ENCODE data around the gene IL32. TPM values are rescaled to one million over a fixed set of nuclear protein-coding genes. Genes with fewer than 3 reads are reported as not detected.

The IL32 gene
- total and polyA plus RNA-seq, 12 donors, result 23.4 to 204 (median 47.0) TPM

DNA sequence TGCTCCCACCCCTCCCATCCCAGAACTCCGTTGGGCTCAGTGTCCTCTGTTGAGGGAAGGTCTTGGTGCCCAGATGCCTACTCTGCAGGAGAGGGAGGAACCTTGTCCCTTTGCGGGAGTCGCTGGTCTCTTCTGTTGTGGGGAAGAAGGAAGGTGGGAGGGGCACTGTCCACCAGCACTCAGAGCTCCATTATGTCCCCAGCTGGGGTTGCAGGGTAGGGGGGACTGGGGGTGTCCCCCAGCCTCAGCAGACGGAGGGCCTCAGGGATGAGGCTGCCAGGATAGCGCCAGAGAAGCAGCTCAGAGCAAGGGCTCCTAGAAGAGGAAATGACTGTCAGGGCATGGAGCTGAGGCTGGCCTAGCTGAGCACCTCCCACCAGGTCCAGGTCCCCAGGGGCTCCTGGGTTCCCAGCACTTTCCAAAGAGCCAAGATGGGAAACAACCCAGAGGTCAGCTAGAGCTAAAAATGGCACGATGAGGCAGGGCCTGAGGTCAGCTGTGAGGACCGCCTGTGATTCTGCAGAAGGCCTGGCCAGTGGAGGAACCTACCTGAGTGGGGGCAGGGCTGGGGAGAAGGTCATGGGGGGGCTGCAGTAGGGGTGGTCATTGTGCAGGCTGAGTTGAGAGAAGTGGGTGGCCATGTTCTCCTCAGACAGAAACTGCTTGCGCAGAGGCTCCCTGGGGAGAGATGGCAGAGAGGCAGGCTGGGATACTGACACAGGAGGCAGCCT lies 42.6 kb upstream of the IL32 start:
- Histone ChIP-seq H3K4me3 (peak overlapping the region; percentile 43 to 87 (median 74)), H3K9me3 (no peaks in the 10 kb centered on the region), H3K27ac (peak overlapping the region; percentile 22 to 100 (median 97)), H3K4me1 (peaks cover 23 to 68% (median 53%) of the 10 kb centered on the region in 9 donors), H3K36me3 (peaks cover 0 to 24% (median 17%) of the 10 kb centered on the region in 9 donors), H3K27me3 (peaks cover 2 to 17% (median 9%) of the 10 kb centered on the region in 7 donors)
- intact Hi-C loops (cut with DNase I), result no loop called here
- WGBS, 2 donors, result 26 to 36% methylated on average over 8 of the region's 8 CpGs
- DNase-seq, result peak in 1 of 2 donors; percentile 61
- peak in 7 of 8 donors; percentile 0 to 15 (median 2) for ATAC-seq
- TF ChIP-seq, protein P1, sequence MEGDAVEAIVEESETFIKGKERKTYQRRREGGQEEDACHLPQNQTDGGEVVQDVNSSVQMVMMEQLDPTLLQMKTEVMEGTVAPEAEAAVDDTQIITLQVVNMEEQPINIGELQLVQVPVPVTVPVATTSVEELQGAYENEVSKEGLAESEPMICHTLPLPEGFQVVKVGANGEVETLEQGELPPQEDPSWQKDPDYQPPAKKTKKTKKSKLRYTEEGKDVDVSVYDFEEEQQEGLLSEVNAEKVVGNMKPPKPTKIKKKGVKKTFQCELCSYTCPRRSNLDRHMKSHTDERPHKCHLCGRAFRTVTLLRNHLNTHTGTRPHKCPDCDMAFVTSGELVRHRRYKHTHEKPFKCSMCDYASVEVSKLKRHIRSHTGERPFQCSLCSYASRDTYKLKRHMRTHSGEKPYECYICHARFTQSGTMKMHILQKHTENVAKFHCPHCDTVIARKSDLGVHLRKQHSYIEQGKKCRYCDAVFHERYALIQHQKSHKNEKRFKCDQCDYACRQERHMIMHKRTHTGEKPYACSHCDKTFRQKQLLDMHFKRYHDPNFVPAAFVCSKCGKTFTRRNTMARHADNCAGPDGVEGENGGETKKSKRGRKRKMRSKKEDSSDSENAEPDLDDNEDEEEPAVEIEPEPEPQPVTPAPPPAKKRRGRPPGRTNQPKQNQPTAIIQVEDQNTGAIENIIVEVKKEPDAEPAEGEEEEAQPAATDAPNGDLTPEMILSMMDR (IDR thresholded peaks at IDR 0.05), result no peak

DNA sequence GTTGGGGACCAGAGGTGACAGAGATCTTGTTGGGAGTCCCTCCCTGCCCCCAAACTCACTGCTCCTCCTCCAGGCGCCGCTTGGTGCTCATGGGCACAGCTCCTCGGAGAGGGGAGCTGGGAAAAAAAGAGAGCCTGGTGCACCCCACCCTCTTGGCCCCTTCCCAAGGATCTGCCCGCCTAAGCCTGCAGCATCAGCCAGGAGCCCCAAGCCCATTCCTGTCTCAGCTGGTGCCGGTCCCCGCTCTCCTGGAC lies 42.1 kb upstream of the IL32 start:
- TF ChIP-seq, protein P1 (IDR thresholded peaks at IDR 0.05), result no peak
- peak in 5 of 8 donors; percentile 0 to 6 (median 1) for ATAC-seq
- H3K4me3 ChIP-seq, result peak overlapping the region; percentile 43 to 87 (median 74)
- peak in 1 of 2 donors; percentile 62 for DNase-seq
- H3K4me1 ChIP-seq, result peaks cover 23 to 68% (median 49%) of the 10 kb centered on the region in 9 donors
- 2 to 14% methylated on average over 4 to 6 of the region's 6 CpGs for WGBS, 2 donors
- H3K27me3 ChIP-seq, result peaks cover 0 to 12% (median 4%) of the 10 kb centered on the region in 7 donors
- H3K36me3 ChIP-seq, result peaks cover 0 to 25% (median 17%) of the 10 kb centered on the region in 9 donors
- H3K27ac ChIP-seq, result peak overlapping the region; percentile 88 to 100 (median 97)
- no peaks in the 10 kb centered on the region for H3K9me3 ChIP-seq
- intact Hi-C loops (cut with DNase I), result no loop called here

DNA sequence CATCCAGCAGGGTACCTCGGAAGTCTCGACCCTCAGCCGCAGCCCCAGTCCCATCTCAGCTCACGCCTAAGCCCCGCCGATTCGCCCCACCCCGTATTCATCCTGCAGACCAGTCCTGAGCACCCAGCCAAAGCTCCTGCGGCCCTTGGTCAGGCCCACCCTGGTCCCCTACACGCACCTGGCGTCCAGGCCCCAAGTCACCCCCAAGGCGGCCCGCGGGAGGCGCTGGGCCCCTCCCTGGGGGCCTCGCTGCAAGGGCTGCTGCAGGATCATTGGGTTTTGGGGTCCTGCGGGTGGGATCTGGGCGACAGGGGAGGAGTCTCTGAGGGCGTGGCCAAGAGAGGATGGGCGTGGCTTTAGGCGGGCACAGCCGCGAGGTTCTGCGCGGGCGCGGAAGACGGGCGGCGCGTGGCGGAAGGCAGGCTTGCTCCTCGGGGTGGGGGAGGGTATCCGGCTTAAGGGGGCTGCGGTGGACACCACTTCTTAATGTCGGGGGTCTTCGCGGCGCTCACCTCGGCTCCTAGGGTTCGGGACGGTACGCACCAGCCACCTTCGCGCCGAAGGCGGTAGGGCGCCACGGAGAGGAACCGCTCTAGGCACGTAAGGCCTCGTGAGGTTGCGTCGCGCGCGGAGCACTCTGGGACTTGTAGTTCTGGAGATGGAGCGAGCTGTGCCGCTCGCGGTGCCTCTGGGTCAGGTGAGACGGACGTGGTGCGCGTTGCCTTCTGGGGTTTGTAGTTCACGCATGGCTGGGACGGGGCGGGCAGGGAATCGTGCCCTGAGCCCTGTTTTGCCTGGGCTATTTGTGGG lies 41.6 kb upstream of the IL32 start, which contains the start of the genes HCFC1R1 and THOC6:
Gene HCFC1R1 (minus strand): TSS at position 274 of the 810 bp plus-strand sequence. CDS start 1 bp downstream, at position 273.
Gene THOC6 (plus strand): TSS at position 367 of the 810 bp plus-strand sequence. CDS start 292 bp downstream, at position 659.
- Histone ChIP-seq H3K27me3 (peaks cover 0 to 12% (median 3%) of the 10 kb centered on the region in 7 donors), H3K4me1 (peaks cover 23 to 68% (median 50%) of the 10 kb centered on the region in 9 donors), H3K9me3 (no peaks in the 10 kb centered on the region), H3K27ac (peak within 1 kb of the TSS; percentile 88 to 100 (median 97)), H3K4me3 (peak within 1 kb of the TSS; percentile 43 to 87 (median 74)), H3K36me3 (peaks cover 0 to 25% (median 17%) of the 10 kb centered on the region in 9 donors)
- DNase-seq (peak; percentile 96), ATAC-seq (peak; percentile 67 to 84 (median 78))
- intact Hi-C loops (cut with DNase I), result no loop called here
- TF ChIP-seq, protein P1 (IDR thresholded peaks at IDR 0.05), result peak in 1 of 9 donors; percentile 21
- WGBS, 2 donors, result 0 to 1% methylated on average over 69 of the region's 69 CpGs

Data from heart right ventricle (tissue), 16 donors.